Fibroblast of upper back skin (primary cell): Measurements from ENCODE around the gene PTPN2.
"Not testable (repeated sequence)": the region's sequence is repeated elsewhere in the genome, so short reads cannot be mapped to it uniquely, and the experiment has no call there.

Source experiments
- DNase-seq: peaks from one replicate; pipeline ENCODE4 v3.0.0-alpha.2; 2013

PTPN2 gene

DNA sequence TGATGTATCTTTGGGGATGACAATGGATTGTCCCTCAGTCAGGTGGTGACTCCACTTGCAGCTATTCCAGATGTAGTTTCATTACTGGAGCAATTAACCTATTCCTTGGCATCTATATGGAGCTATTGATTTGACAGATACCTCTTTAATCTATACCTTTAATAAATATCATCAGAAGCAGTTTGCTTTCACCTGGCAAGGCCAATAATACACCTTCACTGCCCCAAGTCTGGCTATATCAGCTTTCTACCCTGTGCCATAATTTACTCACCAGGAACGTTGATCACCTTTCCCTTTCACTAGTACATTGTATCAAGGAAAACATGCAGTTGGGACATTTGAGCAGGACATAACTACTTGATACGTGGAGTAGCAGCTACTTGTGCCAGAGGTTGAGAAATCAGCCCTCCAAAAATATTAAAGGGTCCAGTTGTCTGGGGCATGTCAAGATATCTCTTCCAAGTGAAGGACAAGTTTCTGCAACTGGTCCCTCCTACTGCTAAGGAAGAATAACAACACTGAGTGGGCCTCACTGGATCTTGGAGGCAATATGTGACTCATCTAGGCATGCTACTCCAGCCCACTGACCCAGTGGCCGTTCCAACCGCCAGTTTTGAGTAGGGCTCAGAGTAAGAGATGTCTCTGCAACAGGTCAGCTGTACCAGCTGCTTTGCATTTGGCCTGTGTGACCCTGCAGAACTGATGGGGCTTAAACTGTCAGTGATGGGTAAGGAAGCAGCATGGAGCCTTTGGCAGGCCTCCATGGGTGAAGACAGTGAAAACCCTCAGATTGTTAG, 114.2 kb downstream of the PTPN2 start:
- no peak for DNase-seq

- DNase-seq: no peak
Observed at GRCh38 chr18:12769136-12769535, 114.9 kb downstream of the PTPN2 start.

DNA sequence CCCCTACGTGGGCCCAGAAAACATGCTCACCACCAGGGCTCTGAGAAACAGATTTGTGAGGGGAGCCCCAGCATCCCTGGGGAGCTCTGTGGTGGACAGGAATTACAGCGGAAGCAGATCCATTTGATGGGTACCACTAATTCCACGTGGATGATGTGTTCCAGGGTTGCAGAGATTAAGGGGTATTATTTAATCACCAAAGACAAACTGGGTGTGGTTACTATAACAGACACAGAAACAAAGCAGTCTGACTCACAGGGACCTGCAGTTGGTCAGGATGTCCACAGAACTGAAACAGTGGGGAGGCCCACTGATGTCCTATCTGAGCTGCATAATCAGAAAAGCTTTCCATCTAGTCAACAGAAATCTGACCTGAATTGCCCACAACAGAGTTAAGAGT, 115.4 kb downstream of the PTPN2 start:
- DNase-seq: peak; percentile 27

DNA sequence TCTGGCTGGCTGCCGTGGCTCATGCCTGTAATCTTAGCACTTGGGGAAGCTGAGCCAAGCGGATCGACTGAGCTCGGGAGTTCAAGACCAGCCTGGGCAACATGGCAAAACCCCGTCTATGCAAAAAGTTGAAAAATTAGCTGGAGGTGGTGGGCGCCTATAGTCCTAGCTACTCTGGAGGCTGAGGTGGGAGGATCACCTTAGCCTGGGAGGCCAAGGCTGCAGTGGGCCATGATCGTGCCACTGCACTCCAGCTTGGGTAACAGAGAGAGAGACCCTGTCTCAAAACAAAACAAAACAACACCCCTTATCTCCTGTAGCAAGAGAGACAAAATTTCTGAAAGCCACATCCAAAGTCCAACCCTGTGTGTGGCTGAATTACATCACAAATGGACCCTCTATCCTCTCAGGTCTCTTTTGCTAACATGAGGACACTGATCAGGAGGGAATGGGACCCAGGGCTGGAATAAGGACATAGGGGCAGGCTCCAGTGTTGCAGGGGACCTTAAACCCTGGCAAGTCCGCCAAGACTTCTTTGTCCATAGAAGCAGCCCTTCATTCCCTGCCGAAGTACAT, 116.4 kb downstream of the PTPN2 start:
- no peak for DNase-seq

DNA sequence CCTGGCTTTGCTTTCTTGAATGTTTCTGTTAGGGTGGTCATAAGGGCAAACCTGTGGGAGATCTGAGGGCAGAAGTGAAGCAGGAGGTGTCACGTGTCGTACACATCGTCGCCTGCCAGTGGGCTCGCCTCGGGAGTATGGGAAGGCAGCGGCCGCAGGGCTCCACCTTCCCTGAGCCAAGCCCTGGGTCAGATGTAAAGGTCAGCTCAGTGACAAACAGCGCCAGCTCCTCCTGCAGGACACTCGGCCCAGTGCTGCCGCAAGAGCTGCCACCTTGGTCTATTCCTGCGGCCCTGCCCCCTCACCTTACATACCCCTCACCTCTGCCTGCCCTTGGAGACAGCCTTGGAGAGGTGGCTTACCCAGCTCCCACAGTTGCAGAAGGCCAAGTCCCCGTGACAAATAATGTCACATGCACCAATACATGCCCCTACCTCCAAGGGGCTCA, 117.0 kb downstream of the PTPN2 start:
- DNase-seq: no peak

DNA sequence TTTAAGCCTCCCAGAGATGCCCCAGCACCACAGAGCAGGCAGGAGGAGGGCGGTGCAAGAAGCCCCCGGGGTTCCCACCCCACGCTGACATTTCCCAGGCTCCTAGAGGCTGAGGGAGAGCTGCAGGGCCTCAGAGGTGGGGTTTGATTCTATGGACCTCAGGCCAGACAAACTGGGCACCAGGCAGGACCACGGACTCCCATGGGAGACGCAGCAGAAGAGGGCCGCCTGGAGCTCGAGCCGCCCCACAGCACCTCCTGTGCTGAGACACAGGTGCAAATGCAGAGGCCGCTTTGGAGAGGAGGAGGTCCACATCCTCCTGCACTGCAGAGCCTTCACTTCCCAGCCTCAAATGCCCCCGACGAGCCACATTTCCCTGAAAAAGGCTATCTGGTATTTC, 118.5 kb downstream of the PTPN2 start:
- no peak for DNase-seq

- no peak for DNase-seq
Observed at GRCh38 chr18:12765126-12765525, 118.9 kb downstream of the PTPN2 start.

DNA sequence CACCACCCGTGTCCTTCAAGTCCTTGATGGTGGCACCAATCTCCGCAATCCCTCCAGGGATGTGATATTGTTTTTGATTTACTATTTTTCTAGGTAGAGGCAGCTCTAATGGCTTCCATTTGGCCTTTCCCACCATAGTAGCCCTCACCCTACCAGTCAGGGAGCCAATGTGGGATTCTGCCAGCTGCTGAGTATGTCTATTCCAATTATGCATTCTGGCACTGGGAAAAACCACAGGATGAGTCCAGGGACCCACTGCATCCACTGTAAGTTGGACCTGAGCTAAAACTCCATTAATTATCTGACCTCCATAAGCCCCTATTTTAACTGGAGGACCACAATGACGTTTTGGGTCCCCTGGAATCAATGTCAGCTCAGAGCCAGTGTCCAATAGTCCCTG, 125.5 kb downstream of the PTPN2 start:
- not testable (repeated sequence) for DNase-seq

GRCh38 chr18:12756619-12757239, 127.3 kb downstream of the PTPN2 start:
- not testable (repeated sequence) for DNase-seq

DNA sequence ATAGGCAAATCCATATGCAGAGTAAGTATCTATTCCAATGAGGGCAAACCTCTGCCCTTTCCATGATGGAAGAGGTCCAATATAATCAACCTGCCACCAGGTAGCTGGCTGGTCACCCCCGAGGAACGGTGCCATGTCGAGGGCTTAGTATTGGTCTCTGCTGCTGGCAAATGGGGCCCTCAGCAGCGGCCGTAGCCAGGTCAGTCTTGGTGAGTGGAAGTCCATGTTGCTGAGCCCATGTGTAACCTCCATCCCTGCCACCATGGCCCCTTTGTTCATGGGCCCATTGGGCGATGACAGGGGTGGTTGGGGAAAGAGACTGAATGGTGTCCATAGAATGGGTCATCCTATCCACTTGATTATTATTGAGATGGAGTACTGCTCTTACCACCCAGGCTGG, 128.4 kb downstream of the PTPN2 start:
- DNase-seq: not testable (repeated sequence)

DNA sequence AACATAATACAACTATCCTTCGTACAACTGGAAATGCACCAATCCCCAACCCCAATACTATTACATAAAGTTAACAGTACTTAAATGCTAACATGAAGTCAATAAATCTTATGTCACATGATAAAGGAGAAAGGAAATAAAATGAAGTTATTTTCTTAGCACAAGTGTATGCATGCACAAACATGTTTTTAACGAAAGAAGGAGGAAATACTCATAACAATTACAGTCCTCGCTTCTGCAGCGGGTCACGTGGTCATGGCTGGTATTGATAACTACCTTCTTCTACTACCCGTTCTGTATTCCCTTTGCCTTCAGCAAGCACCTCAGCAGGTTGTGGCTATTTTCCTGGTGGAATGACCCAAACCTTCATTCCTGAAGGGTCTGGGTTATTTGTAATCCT, 129.5 kb downstream of the PTPN2 start:
- no peak for DNase-seq

GRCh38 chr18:12751891-12752290, 132.1 kb downstream of the PTPN2 start:
- no peak for DNase-seq

DNA sequence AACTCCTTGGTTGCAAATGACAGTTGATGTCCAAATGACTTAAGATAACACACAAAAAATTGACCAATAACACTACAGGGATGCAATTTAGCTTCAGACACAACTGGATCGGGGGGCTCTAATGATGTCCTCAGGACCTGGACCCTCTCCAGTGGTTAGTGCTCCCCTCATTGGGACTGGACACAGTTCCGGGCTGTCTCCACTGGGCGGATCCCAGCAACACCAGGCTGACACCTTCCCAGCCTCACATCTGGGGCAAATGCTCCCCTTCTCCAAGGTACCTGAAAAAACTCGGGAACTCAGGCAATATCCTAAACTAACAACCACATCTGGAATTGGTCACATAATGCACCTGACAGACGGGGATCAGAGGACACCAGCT, 132.5 kb downstream of the PTPN2 start:
- no peak for DNase-seq

DNA sequence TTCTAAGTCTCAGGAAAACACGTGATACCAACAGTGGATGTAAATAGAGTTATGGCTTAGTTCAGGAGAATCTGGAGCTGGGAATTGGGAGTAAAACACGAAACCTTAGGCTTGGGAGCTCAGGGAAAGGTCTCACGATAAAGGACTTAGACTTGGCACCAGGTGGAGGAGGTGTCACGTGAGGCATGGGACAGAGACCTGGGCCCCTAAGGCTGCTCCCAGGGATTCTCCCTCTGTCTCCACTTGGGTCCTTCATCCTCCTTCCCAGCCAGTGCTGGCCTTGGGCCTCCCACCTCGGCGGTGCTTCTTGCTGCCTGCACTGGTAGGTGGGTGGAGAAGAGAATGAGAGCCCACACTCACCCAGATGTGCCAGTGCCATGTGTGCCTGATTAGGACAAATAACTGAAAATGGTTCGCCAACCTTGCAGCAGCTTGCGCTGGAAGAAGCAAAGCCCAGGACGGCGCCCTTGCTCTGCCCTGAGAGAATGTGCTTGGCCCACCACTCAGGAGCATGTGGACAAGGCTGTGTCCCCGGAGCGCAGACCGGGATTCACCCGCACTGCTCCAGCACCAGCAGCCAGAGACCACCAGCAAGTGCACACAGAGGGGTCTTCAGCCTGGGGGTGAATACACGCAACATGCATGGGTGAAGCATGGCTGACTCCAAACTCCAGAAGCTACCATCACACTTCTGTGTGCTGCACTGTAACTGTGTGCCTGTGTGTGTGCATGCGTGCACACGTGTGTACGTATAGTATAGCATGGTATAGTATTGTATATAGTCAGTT, 133.1 kb downstream of the PTPN2 start:
- DNase-seq: no peak

- no peak for DNase-seq
Observed at GRCh38 chr18:12750076-12750714, 133.8 kb downstream of the PTPN2 start.

GRCh38 chr18:12749121-12749520, 134.9 kb downstream of the PTPN2 start:
- no peak for DNase-seq

GRCh38 chr18:12748671-12749070, 135.4 kb downstream of the PTPN2 start:
- DNase-seq: peak; percentile 15

DNA sequence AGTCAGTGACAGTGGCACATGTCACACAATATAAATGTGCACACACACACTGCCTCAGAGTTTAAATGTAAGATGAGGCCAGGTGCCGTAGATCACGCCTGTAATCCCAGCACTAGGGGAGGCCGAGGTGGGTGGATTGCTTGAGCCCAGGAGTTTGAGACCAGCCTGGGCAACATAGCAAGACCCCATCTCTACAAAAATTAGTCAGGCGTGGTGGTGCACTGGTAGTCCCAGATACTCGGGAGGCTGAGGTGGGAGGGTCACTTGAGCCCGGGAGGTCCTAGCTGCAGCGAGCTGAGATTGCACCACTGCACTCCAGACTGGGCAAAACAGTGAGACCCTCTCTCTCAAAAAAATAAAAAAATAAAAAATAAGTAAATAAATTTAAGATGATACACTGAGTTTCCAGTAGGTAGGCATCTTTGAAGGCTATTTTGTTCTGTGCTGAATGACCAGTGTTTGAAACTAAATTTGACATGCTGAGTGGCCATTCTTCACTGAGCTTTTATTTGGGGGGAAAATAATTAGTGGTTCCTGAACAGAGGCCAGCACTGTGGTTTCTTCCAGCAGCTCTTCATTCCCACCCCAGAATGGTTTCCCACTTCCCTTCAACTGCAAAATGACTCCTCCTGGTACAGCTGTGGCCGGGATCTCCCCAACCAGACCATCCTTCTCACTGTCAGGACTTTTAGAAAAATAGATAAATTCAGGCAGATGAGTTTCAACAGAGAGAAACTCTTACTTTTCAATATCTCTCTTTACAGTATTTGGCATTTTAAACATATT, 136.3 kb downstream of the PTPN2 start:
- DNase-seq: peak; percentile 59

DNA sequence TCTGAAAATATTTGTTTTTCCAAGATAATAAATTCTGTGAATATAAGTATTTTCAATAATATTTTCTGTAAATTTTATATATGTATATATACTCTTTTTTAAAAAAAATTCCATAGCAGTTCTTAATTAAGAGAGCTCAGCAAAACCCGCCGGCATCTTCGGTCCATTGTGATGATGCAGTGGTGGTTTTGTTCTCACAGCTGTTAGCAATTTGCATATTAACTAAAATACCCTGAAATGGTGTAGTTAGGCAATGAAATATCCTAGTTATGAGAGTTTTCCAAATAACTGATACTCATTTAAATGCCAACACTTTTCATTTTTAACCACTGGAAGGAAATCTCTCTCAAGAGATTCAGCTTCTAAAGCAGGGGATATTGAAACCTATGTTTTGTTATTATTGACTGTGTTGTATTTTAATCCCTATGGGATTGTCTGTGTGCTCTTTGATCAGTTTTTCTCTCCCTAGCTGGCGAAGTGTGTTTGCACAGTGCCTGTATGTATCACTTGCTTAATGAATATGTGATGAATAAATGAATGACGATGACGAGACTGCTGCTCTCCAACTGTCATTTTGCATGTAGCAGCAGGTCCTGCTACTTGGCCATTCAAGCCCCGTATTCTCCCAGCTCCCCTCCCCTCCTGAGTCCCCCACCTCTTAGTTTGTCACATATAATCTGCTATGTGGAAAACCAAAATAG, 138.8 kb downstream of the PTPN2 start:
- DNase-seq: peak; percentile 60

- DNase-seq: peak; percentile 70
Observed at GRCh38 chr18:12744103-12744502, 139.9 kb downstream of the PTPN2 start.

DNA sequence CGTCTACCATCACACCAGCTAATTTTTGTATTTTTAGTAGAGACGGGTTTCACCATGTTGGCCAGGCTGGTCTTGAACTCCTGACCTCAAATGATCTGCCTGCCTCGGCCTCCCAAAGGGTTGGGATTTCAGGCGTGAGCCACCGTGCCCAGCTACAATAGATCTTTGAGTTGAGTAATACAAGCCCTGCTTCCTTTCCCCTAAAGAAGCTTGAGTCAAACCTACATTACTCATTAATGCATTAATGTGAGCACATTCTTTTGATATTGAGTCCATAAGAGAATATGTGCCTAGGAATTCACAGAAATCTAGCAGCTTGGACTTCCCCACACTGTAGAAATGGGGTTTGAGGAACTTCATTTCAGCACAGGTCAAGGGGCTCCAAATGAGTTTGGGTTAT, 141.6 kb downstream of the PTPN2 start:
- peak; percentile 82 for DNase-seq
